ENCODE data around the gene EFCAB11. TPM values are rescaled to one million over a fixed set of nuclear protein-coding genes. Genes with fewer than 3 reads are reported as not detected.

EFCAB11 gene
- total RNA-seq, 1 donor from 2014 or later = 7.7 TPM

GRCh38 chr14:89747126-89747525, 207.4 kb downstream of the EFCAB11 start:
- Mint-ChIP-seq H3K4me1 (ENCODE audit: low read depth) (peaks cover 9% of the 10 kb centered on the region), H3K9me3 (ENCODE audit: low read depth) (peaks cover 9% of the 10 kb centered on the region), H3K4me3 (ENCODE audit: unreplicated experiment) (no peak overlapping the region), H3K27me3 (ENCODE audit: low read depth) (no peaks in the 10 kb centered on the region), H3K36me3 (ENCODE audit: low read depth) (no peaks in the 10 kb centered on the region), H3K27ac (ENCODE audit: unreplicated experiment) (no peak overlapping the region)
- no peak for DNase-seq (ENCODE audit: low spot score)
- TF ChIP-seq CTCF (IDR thresholded peaks at IDR 0.05) = no peak

- H3K27me3 Mint-ChIP-seq (ENCODE audit: low read depth) = no peaks in the 10 kb centered on the region
- no peak for DNase-seq (ENCODE audit: low spot score)
- no peak for TF ChIP-seq CTCF (IDR thresholded peaks at IDR 0.05)
- no peak overlapping the region for H3K4me3 Mint-ChIP-seq (ENCODE audit: unreplicated experiment)
- H3K27ac Mint-ChIP-seq (ENCODE audit: unreplicated experiment) = no peak overlapping the region
- H3K4me1 Mint-ChIP-seq (ENCODE audit: low read depth) = peaks cover 9% of the 10 kb centered on the region
- H3K36me3 Mint-ChIP-seq (ENCODE audit: low read depth) = no peaks in the 10 kb centered on the region
- H3K9me3 Mint-ChIP-seq (ENCODE audit: low read depth) = peaks cover 9% of the 10 kb centered on the region
Measured at GRCh38 chr14:89746654-89747053, 207.9 kb downstream of the EFCAB11 start.

GRCh38 chr14:89746135-89746534, 208.4 kb downstream of the EFCAB11 start:
- H3K36me3 Mint-ChIP-seq (ENCODE audit: low read depth) = no peaks in the 10 kb centered on the region
- H3K27me3 Mint-ChIP-seq (ENCODE audit: low read depth) = no peaks in the 10 kb centered on the region
- H3K4me1 Mint-ChIP-seq (ENCODE audit: low read depth) = peaks cover 9% of the 10 kb centered on the region
- H3K4me3 Mint-ChIP-seq (ENCODE audit: unreplicated experiment) = no peak overlapping the region
- TF ChIP-seq CTCF (IDR thresholded peaks at IDR 0.05) = no peak
- peaks cover 9% of the 10 kb centered on the region for H3K9me3 Mint-ChIP-seq (ENCODE audit: low read depth)
- no peak overlapping the region for H3K27ac Mint-ChIP-seq (ENCODE audit: unreplicated experiment)
- DNase-seq (ENCODE audit: low spot score) = no peak

Other genes starting within 250 kb of the EFCAB11 start
- gene TDP1, start 1.2 kb upstream of the EFCAB11 start, total RNA-seq = 13.4 to 17.3 TPM (median 15.0 TPM) in 3 replicates
- gene KCNK13, start 107.3 kb upstream of the EFCAB11 start, total RNA-seq = not detected in 3 replicates

Data from chondrocyte (in vitro differentiated cells).